PC-9 (cell line): Measurements from ENCODE around the gene OR2L13. TPM values are rescaled to one million over a fixed set of nuclear protein-coding genes. Genes with fewer than 3 reads are reported as not detected.
"Not testable (repeated sequence)": the region's sequence is repeated elsewhere in the genome, so short reads cannot be mapped to it uniquely, and the experiment has no call there.

ENCODE experiments used
- BruUV-seq: library from RNA; stranded (reverse); fragments of 400-500 nt; replicated peaks from 2 replicates; lab custom pipeline; 2021; lab: Mats Ljungman, UMichigan
- CTCF ChIA-PET: fragments of 300-600 bp; sonication (Branson Sonifier 250); formaldehyde crosslinking; loops from one replicate; lab custom pipeline; 2022; ENCODE audit warnings: antibody characterized with exemption; lab: Charles Lee
- POLR2A ChIA-PET: fragments of 300-600 bp; sonication (Branson Sonifier 250); formaldehyde crosslinking; loops from one replicate; lab custom pipeline; 2022; ENCODE audit warnings: antibody characterized with exemption; ENCODE audit not compliant: unreplicated experiment; lab: Charles Lee
- DNase-seq, 2 experiments: peaks; one replicate each; pipeline versions ENCODE4 v3.0.0 to v3.0.0-alpha.2; 2015 to 2022; ENCODE audit warnings: mixed read lengths in 1 of 2
- H2AFZ ChIP-seq: fragments of 200-600 bp; sonication (generic); 2 replicates; pipeline ENCODE4 v1.8.1; 2017; ENCODE audit warnings: antibody characterized with exemption
- H3F3A ChIP-seq: fragments of 200-600 bp; sonication (generic); 2 replicates; pipeline ENCODE4 v1.8.1; 2017; ENCODE audit warnings: antibody characterized with exemption, mild to moderate bottlenecking, low read depth; ENCODE audit not compliant: insufficient read depth
- H3K27ac ChIP-seq: fragments of 200-600 bp; sonication (generic); 2 replicates; pipeline ENCODE4 v1.6.1; 2016; ENCODE audit warnings: mixed run types
- H3K27me3 ChIP-seq: fragments of 200-600 bp; sonication (generic); 2 replicates; pipeline ENCODE4 v1.6.1; 2016; ENCODE audit warnings: low read depth, mixed run types; ENCODE audit not compliant: insufficient read depth
- H3K36me3 ChIP-seq: fragments of 200-600 bp; sonication (generic); 2 replicates; pipeline ENCODE4 v1.6.1; 2016; ENCODE audit warnings: low read depth, mixed run types
- H3K4me1 ChIP-seq: fragments of 200-600 bp; sonication (generic); replicated peaks from 2 replicates; pipeline ENCODE4 v1.6.1; 2016; ENCODE audit warnings: mixed run types; ENCODE audit not compliant: insufficient read depth
- H3K4me2 ChIP-seq: fragments of 200-600 bp; sonication (generic); 2 replicates; pipeline ENCODE4 v1.6.1; 2017; ENCODE audit warnings: mixed run types
- H3K4me3 ChIP-seq: fragments of 200-600 bp; sonication (generic); 2 replicates; pipeline ENCODE4 v1.6.1; 2016; ENCODE audit warnings: mixed run types
- H3K79me2 ChIP-seq: fragments of 200-600 bp; sonication (generic); 2 replicates; pipeline ENCODE4 v1.6.1; 2017; ENCODE audit warnings: low read depth, mixed run types
- H3K9me2 ChIP-seq: fragments of 200-600 bp; sonication (generic); 2 replicates; pipeline ENCODE4 v1.8.1; 2017; ENCODE audit warnings: mild to moderate bottlenecking; ENCODE audit not compliant: insufficient read depth
- H3K9me3 ChIP-seq: fragments of 200-600 bp; sonication (generic); 2 replicates; pipeline ENCODE4 v1.8.1; 2016; ENCODE audit warnings: low read depth; ENCODE audit not compliant: insufficient read depth
- H4K20me1 ChIP-seq: fragments of 200-600 bp; sonication (generic); 2 replicates; pipeline ENCODE4 v1.8.1; 2017; ENCODE audit not compliant: insufficient read depth
- CTCF ChIP-seq: fragments of 200-600 bp; sonication (generic); conservative IDR thresholded peaks from 2 replicates; pipeline ENCODE4 v1.6.1; 2017; ENCODE audit warnings: mixed run types, antibody characterized with exemption, mild to moderate bottlenecking, moderate library complexity
- EZH2 ChIP-seq: fragments of 200-600 bp; sonication (generic); IDR thresholded peaks from 2 replicates; pipeline ENCODE4 v1.8.0; 2017; ENCODE audit warnings: antibody characterized with exemption, low read depth
- intact Hi-C: fragments of 100-400 bp; cut with micrococcal nuclease; formaldehyde crosslinking; loops from one replicate; pipeline ENCODE4 v1.10.0; 2022; ENCODE audit not compliant: unreplicated experiment
- total RNA-seq: library from RNA; stranded (reverse); gene quantifications from 2 replicates; pipeline ENCODE4 v1.2.3, GENCODE V29; 2021

The OR2L13 gene
- total RNA-seq, 1 experiment from 2014 or later: not detected

- no peak overlapping the region for H3K4me3 ChIP-seq
- POLR2A ChIA-PET: no interaction called here
- intact Hi-C loops: no loop called here
- no peak for DNase-seq
- no peak overlapping the region for H2AFZ ChIP-seq
- H3K79me2 ChIP-seq: no peaks in the 10 kb centered on the region
- TF ChIP-seq CTCF (no peak), EZH2 (no peak)
- no TSS peak for BruUV-seq
- no peaks in the 10 kb centered on the region for H4K20me1 ChIP-seq
- no peak overlapping the region for H3K27ac ChIP-seq
- no peaks in the 10 kb centered on the region for H3K9me2 ChIP-seq
- no peaks in the 10 kb centered on the region for H3F3A ChIP-seq
- CTCF ChIA-PET: no interaction called here
- H3K9me3 ChIP-seq: no peaks in the 10 kb centered on the region
- H3K4me2 ChIP-seq: no peak overlapping the region
- H3K4me1 ChIP-seq: no peaks in the 10 kb centered on the region
- H3K27me3 ChIP-seq: no peaks in the 10 kb centered on the region
- no peaks in the 10 kb centered on the region for H3K36me3 ChIP-seq
Observed at GRCh38 chr1:248065071-248065470, 29.9 kb upstream of the OR2L13 start.

- Histone ChIP-seq H3F3A (no peaks in the 10 kb centered on the region), H3K4me2 (no peak overlapping the region), H3K4me3 (no peak overlapping the region), H3K9me2 (no peaks in the 10 kb centered on the region), H3K4me1 (no peaks in the 10 kb centered on the region), H3K27me3 (no peaks in the 10 kb centered on the region), H2AFZ (no peak overlapping the region), H4K20me1 (no peaks in the 10 kb centered on the region), H3K36me3 (no peaks in the 10 kb centered on the region), H3K27ac (no peak overlapping the region), H3K9me3 (no peaks in the 10 kb centered on the region), H3K79me2 (no peaks in the 10 kb centered on the region)
- TF ChIP-seq EZH2 (no peak), CTCF (no peak)
- ChIA-PET CTCF (no interaction called here), POLR2A (no interaction called here)
- intact Hi-C loops: no loop called here
- no TSS peak for BruUV-seq
- DNase-seq: no peak
Observed at GRCh38 chr1:248065604-248066003, 29.4 kb upstream of the OR2L13 start.

- H3K9me3 ChIP-seq, H4K20me1 ChIP-seq, H3K4me1 ChIP-seq, H3K79me2 ChIP-seq, H3K9me2 ChIP-seq, H3K27me3 ChIP-seq, H3K36me3 ChIP-seq, H3F3A ChIP-seq, DNase-seq, H3K27ac ChIP-seq, intact Hi-C loops, POLR2A ChIA-PET, H2AFZ ChIP-seq, BruUV-seq, CTCF ChIA-PET, H3K4me3 ChIP-seq, H3K4me2 ChIP-seq: not testable (repeated sequence)
Observed at GRCh38 chr1:248083864-248084263, 11.1 kb upstream of the OR2L13 start.

- H3K9me3 ChIP-seq: no peaks in the 10 kb centered on the region
- no peak overlapping the region for H3K4me2 ChIP-seq
- POLR2A ChIA-PET: no interaction called here
- H3K4me3 ChIP-seq: no peak overlapping the region
- BruUV-seq: no TSS peak
- DNase-seq: no peak
- H2AFZ ChIP-seq: no peak overlapping the region
- intact Hi-C loops: no loop called here
- no peaks in the 10 kb centered on the region for H3K9me2 ChIP-seq
- no peaks in the 10 kb centered on the region for H3K79me2 ChIP-seq
- H3F3A ChIP-seq: no peaks in the 10 kb centered on the region
- no peak overlapping the region for H3K27ac ChIP-seq
- CTCF ChIA-PET: no interaction called here
- H4K20me1 ChIP-seq: no peaks in the 10 kb centered on the region
- no peak for TF ChIP-seq EZH2
- TF ChIP-seq CTCF: no peak
- H3K36me3 ChIP-seq: no peaks in the 10 kb centered on the region
- H3K27me3 ChIP-seq: no peaks in the 10 kb centered on the region
- no peaks in the 10 kb centered on the region for H3K4me1 ChIP-seq
Observed at GRCh38 chr1:248098529-248098928, 3.5 kb downstream of the OR2L13 start.
